ENCODE measurements around the gene NUP35.
"Not testable (repeated sequence)": the region's sequence is repeated elsewhere in the genome, so short reads cannot be mapped to it uniquely, and the experiment has no call there.

DNA sequence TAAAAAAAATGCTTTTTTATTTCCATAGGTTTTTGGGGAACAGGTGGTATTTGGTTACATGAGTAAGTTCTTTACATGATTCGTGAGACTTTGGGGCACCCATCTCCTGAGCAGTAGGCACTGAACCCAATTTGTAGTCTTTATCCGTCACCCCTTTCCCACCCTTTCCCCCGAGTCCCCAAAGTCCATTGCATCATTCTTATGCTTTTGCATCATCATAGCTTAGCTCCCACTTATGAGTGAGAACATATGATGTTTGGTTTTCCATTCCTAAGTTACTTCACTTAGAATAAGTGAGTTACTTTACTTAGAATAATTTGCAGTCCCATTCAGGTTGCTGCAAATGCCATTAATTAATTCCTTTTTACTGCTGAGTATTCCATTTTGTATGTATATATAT is 28.0 kb downstream of the NUP35 start:
- not testable (repeated sequence) for TF ChIP-seq POLR2A, POLR2AphosphoS5 (IDR thresholded peaks at IDR 0.05)
- TF ChIP-seq, protein P1, sequence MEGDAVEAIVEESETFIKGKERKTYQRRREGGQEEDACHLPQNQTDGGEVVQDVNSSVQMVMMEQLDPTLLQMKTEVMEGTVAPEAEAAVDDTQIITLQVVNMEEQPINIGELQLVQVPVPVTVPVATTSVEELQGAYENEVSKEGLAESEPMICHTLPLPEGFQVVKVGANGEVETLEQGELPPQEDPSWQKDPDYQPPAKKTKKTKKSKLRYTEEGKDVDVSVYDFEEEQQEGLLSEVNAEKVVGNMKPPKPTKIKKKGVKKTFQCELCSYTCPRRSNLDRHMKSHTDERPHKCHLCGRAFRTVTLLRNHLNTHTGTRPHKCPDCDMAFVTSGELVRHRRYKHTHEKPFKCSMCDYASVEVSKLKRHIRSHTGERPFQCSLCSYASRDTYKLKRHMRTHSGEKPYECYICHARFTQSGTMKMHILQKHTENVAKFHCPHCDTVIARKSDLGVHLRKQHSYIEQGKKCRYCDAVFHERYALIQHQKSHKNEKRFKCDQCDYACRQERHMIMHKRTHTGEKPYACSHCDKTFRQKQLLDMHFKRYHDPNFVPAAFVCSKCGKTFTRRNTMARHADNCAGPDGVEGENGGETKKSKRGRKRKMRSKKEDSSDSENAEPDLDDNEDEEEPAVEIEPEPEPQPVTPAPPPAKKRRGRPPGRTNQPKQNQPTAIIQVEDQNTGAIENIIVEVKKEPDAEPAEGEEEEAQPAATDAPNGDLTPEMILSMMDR (IDR thresholded peaks at IDR 0.05) = not testable (repeated sequence)
